HG02943 (cell line): Measurements from ENCODE around the gene TC2N.
A peak's percentile ranks its signal among the peaks of the same experiment; 100 is the strongest.
"Not testable (repeated sequence)": the region's sequence is repeated elsewhere in the genome, so short reads cannot be mapped to it uniquely, and the experiment has no call there.

Source experiments
- ATAC-seq: cut with Tn5 transposase; IDR thresholded peaks from one replicate; pipeline ENCODE4 v1.9.1; 2021; ENCODE audit warnings: mild to moderate bottlenecking, low read depth, moderate library complexity; ENCODE audit not compliant: unreplicated experiment

The TC2N gene

GRCh38 chr14:91870890-91871289 lies 3.6 kb upstream of the TC2N start:
- ATAC-seq, result no peak

- ATAC-seq, result no peak
Measured at GRCh38 chr14:91870001-91870400, 2.7 kb upstream of the TC2N start.

DNA sequence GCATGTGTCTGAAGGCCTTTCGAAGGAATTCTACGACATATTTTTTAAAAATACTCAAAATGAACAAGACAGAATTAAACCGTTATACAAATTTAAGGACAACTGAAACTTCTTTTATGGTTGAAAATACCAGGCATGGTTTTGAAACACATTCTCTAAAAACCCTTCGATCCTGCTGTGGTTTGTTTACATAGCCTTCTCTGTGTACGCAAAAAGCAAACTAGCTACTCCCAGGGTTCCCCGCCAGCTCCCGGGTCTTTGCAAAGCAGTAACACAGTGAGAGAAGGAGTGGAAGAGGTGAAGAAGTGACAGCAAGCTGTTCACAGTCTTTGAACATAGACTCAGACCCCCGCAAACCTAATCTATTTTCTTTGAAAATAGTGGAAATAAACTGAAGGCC lies 2.2 kb upstream of the TC2N start:
- ATAC-seq, result no peak

DNA sequence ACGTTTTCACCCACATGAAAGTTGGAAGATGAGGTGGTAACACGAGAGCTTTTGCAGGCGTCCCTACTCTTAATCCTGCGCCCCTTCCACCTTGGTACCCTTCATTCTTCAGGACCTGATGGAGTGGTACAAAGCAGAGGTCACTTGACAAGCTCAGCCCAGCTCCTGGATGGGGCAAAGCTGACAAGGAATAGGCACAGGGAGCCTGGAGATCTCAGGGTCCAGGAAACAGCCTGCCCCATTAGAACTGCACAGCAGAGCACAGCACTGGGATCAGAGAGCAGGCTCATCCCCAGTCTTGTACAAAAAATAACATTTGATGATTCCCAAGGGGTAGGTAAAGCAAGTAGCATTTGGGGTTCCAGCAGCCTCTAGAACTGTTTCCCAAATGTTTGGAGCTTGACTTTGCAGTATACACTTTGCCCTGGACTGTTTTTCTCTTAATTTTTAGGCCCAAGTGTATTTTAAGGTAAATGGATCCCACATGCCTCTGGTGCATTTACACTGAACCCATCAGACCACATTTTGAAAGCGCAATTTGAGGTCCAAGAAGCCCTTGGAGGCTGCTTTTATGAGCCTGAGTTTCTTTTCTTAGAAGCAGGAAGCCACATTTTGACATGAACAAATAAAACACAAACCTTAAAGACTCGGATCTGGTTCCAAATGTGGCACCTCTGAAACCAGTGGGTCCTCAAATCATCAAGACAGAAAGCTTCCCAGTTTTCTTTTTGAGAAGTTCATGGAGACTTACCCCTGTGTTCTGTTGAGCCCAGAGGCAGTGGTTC lies 633 bp downstream of the TC2N start:
- ATAC-seq, result no peak

GRCh38 chr14:91866061-91866460 lies 1.3 kb downstream of the TC2N start:
- no peak for ATAC-seq

- ATAC-seq, result no peak
Measured at GRCh38 chr14:91862417-91862816, 4.9 kb downstream of the TC2N start.

DNA sequence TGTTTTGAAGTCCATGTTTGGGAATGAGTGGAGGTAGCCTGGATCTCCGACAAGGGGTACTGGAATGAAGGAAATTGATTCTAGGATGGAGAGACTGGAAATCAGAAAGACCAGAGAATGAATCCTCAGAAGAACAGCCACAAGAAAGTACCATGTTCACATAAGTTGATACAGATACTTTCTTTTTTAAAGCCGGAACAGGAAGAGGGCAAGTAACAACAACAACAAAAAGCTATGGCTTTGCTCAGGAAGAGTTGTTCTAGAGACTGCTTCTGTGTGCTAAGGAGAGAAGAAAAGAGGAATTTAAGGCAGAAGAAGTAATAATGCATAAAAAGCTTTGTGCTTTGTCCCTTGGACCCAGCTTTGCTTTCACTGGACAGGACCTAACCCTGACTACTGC lies 6.2 kb downstream of the TC2N start:
- no peak for ATAC-seq

GRCh38 chr14:91860238-91860637 lies 7.1 kb downstream of the TC2N start:
- no peak for ATAC-seq

DNA sequence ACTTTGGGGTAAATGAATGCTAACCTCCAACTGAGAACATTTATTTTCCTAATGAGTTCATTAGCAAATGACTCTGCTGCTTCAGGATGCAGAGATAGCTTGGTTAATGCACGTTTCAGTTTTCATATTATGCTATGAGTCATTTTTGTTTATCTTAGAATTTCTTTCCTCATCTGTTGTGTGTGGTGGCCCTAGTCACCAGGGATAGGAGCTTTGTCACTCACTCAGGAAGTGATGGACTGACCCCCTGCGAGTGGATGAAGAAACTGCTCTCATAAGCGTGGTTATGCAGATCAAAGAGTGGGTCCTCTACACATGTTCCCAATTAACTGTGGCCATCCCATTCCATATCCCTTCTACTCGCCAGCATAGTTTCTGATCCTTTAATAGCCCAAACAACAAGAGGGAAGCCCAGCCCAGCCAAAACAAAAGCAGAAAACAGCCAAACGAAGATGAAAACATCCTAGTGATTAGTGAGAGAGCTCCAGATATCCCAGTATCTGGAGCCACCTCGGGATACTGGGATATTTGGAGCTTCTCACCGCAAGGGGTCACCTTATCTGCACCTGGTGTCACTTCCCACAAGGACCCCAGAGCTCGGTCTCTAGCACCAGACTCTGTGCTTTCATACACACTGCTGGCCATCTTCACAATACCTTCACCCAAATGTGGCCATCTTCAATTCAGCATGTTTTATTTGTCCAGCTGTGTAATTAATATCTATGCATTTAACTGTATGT lies 8.6 kb downstream of the TC2N start:
- ATAC-seq, result peak; percentile 65

DNA sequence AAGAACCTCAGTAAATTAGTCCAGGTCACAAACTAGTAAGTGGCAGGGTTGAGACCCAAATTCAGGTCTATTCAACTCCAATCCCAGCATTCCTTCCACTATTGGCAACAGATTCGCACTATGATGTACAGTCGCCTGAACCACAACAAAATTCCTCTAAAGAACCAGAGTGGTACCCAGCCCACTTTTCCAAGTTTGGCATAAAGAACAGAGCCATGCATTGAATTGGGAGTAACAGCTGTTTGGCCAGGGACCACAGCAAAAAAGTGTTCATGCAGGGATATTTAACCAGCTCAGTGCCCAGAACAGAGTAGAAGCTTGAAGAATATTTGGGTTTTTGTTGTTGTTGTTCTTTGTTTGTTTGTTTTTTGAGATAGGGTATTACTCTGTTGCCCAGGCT lies 9.7 kb downstream of the TC2N start:
- no peak for ATAC-seq

- ATAC-seq, result no peak
Measured at GRCh38 chr14:91854327-91854934, 12.9 kb downstream of the TC2N start.

- no peak for ATAC-seq
Measured at GRCh38 chr14:91851563-91851962, 15.8 kb downstream of the TC2N start.

- no peak for ATAC-seq
Measured at GRCh38 chr14:91848504-91849001, 18.8 kb downstream of the TC2N start.

- no peak for ATAC-seq
Measured at GRCh38 chr14:91847693-91848092, 19.6 kb downstream of the TC2N start.

- ATAC-seq, result no peak
Measured at GRCh38 chr14:91845652-91846051, 21.7 kb downstream of the TC2N start.

DNA sequence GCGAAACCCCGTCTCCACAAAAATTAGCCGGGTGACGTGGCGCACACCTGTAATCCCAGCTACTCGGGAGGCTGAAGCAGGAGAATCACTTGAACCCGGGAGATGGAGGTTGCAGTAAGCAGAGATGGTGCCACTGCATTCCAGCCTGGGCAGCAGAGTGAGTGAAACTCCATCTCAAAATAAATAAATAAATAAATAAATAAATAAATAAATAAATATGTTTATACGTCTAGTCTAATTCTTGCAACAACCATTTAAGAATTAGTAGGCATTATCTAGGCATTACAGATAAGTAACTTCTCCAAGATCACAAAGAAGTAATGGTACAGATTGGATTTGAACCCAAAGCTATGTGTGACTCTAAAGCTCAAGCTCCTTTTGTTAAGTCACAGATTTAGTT lies 22.3 kb downstream of the TC2N start:
- not testable (repeated sequence) for ATAC-seq

DNA sequence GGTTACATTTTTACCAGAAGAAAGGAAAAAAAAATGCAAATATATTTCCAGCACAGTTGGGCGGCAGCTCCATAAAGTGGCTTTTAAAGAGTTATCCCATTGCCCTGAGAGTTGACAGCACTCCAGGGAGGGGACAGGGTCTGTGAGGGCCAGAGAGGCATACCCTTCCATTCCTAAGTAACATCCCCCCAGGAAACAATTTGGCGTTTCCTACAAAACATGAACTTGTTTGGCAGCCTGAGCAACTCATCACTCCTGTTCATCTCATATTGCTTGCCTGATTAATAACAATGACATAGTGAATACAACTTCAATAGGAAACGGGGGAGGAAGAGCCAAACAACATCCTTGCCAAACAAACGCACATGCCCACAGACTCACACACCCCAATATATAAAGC lies 23.3 kb downstream of the TC2N start:
- no peak for ATAC-seq

DNA sequence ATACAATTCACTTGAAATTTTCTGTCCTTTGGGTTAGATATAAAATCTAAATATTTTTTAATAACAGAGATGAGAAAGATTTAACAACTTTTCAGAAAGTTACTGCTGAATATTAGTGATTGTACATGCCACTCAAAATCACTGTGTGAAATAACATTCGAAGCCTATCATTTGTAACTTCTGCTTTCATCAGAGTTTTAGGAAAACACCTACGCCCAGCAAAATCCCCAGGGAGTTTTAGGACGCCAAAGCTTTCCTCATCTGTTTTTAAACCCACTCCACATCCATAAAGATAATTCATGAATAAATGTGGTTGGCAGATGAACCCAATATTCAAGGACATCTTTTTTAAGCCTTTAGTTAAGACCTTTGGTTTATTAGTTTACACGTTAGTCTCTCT lies 23.9 kb downstream of the TC2N start:
- ATAC-seq, result no peak

DNA sequence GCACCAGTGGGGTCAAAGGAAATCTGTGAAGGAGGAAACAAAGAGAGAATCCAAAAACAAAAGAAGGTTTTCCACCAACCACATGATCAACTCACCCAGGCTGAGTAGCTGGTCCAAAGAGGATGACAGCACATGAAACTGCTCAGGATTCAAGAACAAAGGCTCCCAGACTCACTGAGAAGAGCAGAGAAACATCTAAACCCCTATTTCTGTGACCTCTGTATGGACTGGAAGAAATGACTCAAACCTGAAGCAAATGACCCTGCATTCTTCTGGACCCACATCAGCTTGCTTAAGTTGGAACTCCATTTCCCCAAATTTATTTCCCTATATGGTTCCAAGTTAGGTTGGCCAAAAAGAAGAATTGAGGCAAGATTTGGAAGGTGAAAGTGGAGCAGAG lies 26.3 kb downstream of the TC2N start:
- no peak for ATAC-seq

GRCh38 chr14:91839749-91840148 lies 27.6 kb downstream of the TC2N start:
- ATAC-seq, result no peak

GRCh38 chr14:91837076-91837475 lies 30.3 kb downstream of the TC2N start:
- ATAC-seq, result no peak
